Stimulated activated CD8-positive, alpha-beta memory T cell treated with anti-CD3 and anti-CD28 coated beads, Interleukin-12 subunit alpha, Interleukin-12 subunit beta, amount 100 ng/mL, for 4 hours (primary cell): Measurements from ENCODE around the gene FMNL1.
A peak's percentile ranks its signal among the peaks of the same experiment; 100 is the strongest.
"Not testable (repeated sequence)": the region's sequence is repeated elsewhere in the genome, so short reads cannot be mapped to it uniquely, and the experiment has no call there.

Source experiments
- DNase-seq: peaks from one replicate; pipeline ENCODE4 v3.0.0-alpha.2; 2020; ENCODE audit warnings: low read depth

Gene FMNL1

GRCh38 chr17:45235416-45236281, 14.0 kb downstream of the FMNL1 start:
- no peak for DNase-seq

DNA sequence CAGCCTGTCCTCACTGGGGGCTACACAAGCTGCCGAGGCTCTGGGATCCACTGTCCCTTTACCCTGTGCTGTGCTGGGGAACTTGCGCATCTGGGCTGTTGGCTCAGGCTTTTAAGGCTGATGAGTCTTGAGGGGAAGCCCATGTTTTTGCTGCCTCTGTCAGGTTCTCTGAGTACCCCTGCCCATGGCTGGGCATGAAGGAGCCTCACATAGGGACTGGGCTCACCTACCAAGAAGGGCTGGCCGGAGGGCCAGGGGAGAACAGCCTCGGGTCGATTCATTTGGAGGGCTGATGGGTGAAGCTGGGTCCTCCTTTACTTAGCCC, 14.6 kb downstream of the FMNL1 start:
- no peak for DNase-seq

- DNase-seq = no peak
These were observed 16.0 kb downstream of the FMNL1 start for GRCh38 chr17:45237686-45238085.

DNA sequence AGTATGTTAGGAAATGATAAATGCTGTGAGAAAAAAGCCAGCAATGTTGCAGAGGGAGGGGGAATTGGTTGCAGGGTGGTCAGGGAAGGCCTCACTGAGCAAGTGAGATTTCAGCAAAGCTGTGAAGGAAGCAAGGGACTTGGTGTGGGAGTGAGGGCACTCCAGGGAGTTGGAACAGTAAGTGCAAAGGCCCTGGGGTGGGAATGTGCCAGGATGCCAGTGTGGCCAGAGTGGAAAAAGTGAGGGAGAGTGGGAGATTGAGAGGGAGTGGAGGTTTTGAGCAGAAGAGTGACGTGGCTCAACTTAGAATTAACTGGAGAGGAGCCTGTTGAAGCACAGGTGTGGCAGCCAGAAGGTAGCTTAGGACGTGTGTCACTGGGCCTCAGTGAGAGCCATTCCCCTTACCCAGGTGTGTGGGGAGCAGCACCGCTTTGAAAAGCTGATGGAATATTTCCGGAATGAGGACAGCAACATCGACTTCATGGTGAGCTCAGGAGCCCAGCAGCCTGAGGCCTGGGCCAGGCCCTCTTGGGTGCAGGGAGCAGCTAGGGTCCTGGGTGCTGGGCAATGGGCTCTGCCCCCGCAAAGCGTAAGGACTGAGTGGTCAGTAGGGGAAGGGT, 16.6 kb downstream of the FMNL1 start:
- DNase-seq = no peak

GRCh38 chr17:45240905-45241327, 19.2 kb downstream of the FMNL1 start:
- no peak for DNase-seq

DNA sequence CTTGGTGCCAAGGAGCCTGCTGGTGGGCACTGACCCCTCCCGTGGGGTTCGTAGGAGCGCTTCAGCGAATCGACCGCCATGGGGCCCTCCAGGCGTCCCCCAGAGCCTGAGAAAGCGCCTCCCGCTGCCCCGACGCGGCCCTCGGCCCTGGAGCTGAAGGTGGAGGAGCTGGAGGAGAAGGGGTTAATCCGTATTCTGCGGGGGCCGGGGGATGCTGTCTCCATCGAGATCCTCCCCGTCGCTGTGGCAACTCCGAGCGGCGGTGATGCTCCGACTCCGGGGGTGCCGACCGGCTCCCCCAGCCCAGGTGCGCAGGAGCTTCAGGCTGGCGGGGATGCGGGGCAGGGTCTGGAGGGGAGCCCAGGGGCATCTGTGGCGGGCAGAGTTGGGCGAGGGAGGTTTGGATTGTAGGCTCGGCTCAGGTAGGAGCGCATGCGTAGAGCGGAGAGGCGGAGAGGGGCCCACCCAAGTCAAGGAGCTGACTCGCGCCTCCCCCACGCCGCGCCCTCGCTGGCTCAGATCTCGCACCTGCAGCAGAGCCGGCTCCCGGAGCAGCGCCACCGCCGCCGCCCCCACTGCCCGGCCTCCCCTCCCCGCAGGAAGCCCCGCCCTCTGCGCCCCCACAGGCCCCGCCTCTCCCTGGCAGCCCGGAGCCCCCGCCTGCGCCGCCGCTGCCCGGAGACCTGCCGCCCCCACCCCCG, 19.8 kb downstream of the FMNL1 start:
- no peak for DNase-seq

DNA sequence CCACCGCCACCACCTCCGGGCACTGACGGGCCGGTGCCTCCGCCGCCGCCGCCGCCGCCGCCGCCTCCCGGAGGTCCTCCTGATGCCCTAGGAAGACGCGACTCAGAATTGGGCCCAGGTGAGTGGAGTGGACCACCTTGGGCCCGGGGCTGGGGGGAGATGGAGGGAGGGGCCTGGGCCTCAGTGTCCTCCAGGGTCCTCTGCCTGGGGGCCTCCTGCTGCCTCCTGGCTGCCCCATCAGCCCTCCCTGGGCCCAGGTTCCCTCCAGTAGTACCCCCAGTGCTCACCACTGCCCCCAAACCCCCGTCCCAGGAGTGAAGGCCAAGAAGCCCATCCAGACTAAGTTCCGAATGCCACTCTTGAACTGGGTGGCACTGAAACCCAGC, 20.3 kb downstream of the FMNL1 start:
- no peak for DNase-seq

DNA sequence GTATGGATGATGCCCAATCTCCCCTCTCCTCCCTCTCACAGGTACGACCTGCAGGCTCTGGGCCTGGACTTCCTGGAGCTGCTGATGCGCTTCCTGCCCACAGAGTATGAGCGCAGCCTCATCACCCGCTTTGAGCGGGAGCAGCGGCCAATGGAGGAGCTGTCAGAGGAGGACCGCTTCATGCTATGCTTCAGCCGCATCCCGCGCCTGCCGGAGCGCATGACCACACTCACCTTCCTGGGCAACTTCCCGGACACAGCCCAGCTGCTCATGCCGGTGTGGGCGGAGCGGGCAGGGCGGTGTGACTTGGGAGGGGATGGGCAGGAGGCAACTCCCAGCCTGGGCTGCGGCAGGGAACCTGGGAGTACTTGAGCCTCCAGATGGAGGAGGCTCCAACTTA, 22.1 kb downstream of the FMNL1 start:
- DNase-seq = no peak

DNA sequence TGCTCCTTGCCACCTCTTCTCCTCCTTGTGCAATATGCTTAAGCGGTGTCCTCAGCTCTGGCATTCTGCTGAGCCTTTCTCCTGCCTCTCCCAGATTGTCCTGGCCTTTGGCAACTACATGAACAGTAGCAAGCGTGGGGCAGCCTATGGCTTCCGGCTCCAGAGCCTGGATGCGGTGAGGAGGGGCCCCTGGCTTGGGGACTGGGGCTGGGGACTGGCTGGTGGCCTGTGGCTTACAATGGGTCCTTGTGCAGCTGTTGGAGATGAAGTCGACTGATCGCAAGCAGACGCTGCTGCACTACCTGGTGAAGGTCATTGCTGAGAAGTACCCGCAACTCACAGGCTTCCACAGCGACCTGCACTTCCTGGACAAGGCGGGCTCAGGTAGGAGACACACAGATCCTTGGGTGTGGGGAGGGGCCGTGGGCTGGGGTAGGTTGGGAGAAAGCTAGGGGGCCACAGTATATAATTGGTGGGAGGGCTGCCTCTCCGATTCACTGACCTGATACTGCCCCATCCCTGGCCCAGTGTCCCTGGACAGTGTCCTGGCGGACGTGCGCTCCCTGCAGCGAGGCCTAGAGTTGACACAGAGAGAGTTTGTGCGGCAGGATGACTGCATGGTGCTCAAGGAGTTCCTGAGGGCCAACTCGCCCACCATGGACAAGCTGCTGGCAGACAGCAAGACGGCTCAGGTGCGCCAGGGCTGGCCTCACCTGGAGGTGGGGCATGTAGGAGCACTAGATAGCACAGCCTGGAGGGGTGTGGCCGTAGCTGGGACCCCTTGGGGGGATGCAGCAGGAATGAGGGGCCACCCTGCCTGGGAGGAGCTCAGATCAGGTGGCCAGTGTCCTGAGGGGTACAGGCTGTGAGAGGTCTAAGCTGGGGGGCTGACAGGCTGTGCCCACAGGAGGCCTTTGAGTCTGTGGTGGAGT, 23.3 kb downstream of the FMNL1 start:
- no peak for DNase-seq

- no peak for DNase-seq
These were observed 24.7 kb downstream of the FMNL1 start for GRCh38 chr17:45246338-45246737.

GRCh38 chr17:45246861-45247428, 25.3 kb downstream of the FMNL1 start:
- no peak for DNase-seq

DNA sequence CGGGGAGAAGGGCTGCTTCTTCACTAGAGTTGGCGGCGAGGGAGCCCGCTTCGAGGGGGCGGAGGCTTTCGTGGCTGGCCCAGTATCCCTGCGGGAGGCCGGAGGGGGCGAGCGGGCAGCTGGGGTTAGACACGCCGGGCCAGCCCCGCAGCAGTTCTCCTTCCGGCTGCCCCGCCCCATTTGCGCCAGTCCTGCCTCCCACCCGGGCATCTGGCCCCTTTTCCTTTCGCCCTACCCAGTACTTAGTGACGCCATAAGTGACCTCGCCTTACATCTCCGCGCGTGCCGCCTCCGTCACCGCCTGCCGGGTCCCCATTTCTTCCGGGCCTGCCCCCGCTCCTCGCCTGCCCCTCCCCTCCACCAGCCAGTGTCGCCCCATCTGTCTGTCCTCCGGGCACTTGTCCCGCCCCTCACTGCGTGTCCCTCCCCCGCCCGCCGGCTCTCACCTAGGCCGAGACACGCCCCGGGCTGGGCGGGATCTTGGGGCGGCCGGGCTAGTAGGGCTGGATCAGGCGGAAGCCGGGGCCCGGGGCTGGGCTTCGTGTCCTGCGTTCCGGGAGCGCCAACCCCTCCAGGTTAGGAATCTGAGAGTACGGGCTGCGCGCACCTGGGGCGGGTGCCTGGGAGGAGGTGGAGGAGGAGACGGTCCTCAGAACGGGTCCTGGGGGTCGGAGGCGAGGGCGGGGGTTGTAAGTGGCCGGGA, 25.9 kb downstream of the FMNL1 start:
- peak; percentile 93 for DNase-seq

- peak; percentile 72 for DNase-seq
These were observed 26.7 kb downstream of the FMNL1 start for GRCh38 chr17:45248132-45248957.

DNA sequence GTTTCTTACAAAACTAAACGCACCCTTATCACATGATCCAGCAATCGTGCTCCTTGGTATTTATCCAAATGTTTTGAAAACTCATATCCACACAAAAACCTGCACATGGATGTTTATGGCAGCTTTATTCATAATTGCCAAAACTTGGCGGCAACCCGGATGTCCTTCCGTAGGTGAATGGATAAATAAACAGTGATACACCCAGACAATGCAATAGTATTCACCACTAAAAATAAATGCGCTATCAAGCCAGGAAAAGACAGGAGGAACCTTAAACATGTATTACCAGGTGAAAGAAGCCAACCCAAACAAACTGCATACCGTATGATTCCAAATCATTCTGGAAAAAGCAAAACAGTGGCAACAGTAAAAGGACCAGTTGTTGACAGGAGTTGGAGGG, 30.2 kb downstream of the FMNL1 start:
- no peak for DNase-seq

DNA sequence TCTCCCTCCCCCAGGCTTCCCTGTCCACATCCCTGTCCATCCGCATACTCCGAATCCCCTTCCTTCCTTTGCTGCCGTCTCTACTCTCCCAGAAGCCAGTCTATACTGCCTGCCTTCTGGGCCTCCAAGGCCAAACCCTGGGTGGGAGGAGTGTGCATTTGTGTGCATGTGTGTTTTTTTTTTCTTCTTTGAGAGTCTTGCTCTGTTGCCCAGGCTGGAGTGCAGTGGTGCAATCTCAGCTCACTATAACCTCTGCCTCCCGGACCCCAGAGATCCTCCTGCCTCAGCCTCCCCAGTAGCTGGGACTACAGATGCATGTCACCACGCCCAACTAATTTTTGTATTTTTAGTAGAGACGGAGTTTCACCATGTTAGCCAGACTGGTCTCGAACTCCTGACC, 31.6 kb downstream of the FMNL1 start:
- not testable (repeated sequence) for DNase-seq

- DNase-seq = no peak
These were observed 32.2 kb downstream of the FMNL1 start for GRCh38 chr17:45253879-45254278.

- no peak for DNase-seq
These were observed 33.7 kb downstream of the FMNL1 start for GRCh38 chr17:45255358-45255757.

GRCh38 chr17:45256114-45256966, 34.7 kb downstream of the FMNL1 start:
- no peak for DNase-seq

DNA sequence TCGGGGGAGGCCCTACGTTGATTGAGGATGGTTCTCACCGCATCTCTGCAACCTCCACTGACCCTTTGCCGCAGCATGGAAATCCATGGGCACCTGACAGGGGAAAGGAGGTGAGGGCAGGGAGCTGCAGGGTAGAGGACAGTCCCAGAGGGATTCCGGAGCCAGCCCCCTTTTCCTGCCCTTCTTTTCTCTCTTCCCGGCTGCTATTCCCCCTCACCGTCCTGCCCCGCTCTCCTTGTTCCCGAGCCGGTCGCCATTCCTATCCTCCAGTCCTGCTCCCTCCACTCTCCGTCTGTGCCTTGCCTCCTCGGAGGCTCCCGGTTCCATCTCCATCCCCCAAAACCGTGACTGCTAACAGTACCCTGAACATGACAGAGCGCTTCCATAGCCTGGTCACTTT, 35.4 kb downstream of the FMNL1 start:
- no peak for DNase-seq
